A549 treated with CpdA at 1 μM for 4 hours (cell line): ENCODE data around the gene FLYWCH1. TPM values are rescaled to one million over a fixed set of nuclear protein-coding genes. Genes with fewer than 3 reads are reported as not detected.

Experiments used
- total RNA-seq: library from RNA; stranded (reverse); fragments of 200-300 nt; extraction: Qiagen RNA extraction; gene quantifications from 5 replicates; pipeline ENCODE4 v1.2.3, GENCODE V29; 2022; ENCODE audit warnings: low read depth

Gene FLYWCH1, protein sequence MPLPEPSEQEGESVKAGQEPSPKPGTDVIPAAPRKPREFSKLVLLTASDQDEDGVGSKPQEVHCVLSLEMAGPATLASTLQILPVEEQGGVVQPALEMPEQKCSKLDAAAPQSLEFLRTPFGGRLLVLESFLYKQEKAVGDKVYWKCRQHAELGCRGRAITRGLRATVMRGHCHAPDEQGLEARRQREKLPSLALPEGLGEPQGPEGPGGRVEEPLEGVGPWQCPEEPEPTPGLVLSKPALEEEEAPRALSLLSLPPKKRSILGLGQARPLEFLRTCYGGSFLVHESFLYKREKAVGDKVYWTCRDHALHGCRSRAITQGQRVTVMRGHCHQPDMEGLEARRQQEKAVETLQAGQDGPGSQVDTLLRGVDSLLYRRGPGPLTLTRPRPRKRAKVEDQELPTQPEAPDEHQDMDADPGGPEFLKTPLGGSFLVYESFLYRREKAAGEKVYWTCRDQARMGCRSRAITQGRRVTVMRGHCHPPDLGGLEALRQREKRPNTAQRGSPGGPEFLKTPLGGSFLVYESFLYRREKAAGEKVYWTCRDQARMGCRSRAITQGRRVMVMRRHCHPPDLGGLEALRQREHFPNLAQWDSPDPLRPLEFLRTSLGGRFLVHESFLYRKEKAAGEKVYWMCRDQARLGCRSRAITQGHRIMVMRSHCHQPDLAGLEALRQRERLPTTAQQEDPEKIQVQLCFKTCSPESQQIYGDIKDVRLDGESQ
- 18.8 to 30.9 TPM (median 28.1 TPM) in 5 replicates for total RNA-seq

DNA sequence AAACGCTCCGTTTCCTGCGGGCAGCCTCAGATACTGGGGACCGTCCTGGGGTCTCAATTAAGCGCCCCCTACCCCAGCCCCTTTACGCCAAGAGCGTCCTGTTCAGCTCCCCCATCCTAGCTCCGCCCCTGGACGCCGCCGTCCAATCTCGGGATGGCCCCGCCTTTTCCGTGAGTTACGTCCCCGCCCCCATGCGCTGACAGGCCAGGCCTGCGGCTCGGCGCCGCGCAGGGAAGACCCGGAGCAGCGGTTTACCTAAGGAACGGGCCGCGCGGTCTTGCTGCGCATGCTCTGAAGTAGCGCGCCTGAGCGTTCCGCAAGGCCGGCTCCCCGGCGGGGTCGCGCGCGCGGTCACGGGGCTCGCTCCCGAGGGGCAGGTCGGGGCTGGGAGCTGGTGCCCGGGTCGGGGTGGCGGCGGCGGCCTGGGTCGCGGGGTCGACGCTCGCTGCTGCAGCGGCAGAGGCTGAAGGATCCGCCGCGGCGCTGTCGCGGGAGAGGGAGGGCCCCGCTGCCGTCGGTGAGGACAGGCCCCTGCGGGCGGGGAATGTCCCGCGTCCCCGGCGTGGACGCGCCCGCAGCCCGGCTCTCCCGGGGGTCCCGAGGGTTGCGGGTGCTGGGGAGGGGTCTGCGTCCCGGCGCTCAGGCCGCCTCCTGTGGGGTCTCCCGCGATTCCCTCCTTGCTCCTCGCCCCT is at the start of gene FLYWCH1:
TSS of gene FLYWCH1 (plus strand) at position 294 of the 692 bp plus-strand sequence. CDS start 17,755 bp downstream, outside the sequence.

GRCh38 chr16:2882650-2883457 is 28.9 kb upstream of the FLYWCH1 start, which contains the start of gene FLYWCH2:
Gene FLYWCH2 (plus strand): TSS chr16:2883215. CDS start chr16:2896450, 13,235 bp downstream.

GRCh38 chr16:2963723-2964474 is 52.2 kb downstream of the FLYWCH1 start, which contains the start of gene KREMEN2:
Gene KREMEN2 (plus strand): TSS chr16:2964275. CDS start chr16:2964521, 246 bp downstream.

DNA sequence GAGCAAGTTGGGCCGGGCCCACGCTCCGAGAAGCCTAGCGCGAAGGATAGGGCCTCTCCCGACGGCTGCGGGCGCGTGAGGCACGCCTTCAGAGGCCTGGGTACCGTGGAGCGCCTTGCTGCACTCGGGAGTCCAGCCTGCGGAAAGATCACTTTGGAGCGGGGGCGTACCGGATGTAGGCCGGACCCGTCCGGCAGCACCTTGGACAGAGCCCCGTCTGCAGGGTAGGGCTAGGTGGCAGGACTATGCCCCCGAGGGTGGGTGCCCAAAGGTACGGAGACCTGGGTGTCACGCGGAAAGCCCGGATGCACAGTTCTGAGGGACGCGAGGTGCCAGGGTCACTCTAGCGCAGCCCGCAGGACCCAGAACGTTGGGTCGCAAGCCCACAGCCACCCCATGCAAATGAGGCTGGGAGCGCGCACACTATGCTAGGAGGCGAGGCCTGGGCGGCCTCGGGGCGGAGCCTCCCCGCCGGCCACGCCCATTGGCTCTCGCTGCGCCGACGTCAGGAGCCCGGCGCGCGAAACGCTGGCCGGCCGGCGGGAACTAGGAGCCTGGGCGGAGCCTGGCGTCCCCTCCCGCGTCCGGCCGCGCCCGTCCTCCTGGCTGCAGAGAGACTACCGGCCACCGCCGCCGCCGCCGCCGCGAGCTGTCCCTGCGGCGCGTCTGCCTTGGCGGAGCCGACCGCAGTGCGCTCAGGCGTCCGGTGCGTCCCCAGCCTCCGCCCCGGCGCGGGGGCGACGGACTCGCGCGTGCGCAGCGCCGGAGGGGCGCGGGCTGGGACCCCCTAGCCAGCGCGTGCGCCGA is 57.2 kb downstream of the FLYWCH1 start, which contains the start of gene PAQR4:
TSS of gene PAQR4 (plus strand) at position 611 of the 807 bp plus-strand sequence. CDS start 327 bp downstream, outside the sequence.

GRCh38 chr16:2980227-2981176 is 68.8 kb downstream of the FLYWCH1 start, which contains the start of gene PKMYT1:
Gene PKMYT1 (minus strand): TSS chr16:2980446. CDS start chr16:2979657, 789 bp downstream.

Other genes with a start within 250 kb of the FLYWCH1 start
- gene KCTD5, start 229.4 kb upstream of the FLYWCH1 start, total RNA-seq = 37.7 to 45.1 TPM (median 42.1 TPM) in 5 replicates
- gene PRSS27, start 191.7 kb upstream of the FLYWCH1 start, total RNA-seq = 1.0 to 1.6 TPM (median 1.3 TPM) in 5 replicates
- gene SRRM2, start 159.3 kb upstream of the FLYWCH1 start, total RNA-seq = 331 to 447 TPM (median 382 TPM) in 5 replicates
- 414 to 506 TPM (median 472 TPM) in 5 replicates for gene ELOB, start 134.7 kb upstream of the FLYWCH1 start, total RNA-seq
- 0.03 TPM in 1 of 5 replicates, not detected in the others for gene PRSS33, start 124.4 kb upstream of the FLYWCH1 start, total RNA-seq
- gene PRSS41, start 113.5 kb upstream of the FLYWCH1 start, total RNA-seq = not detected in 5 replicates
- 0.11 to 0.19 TPM (median 0.12 TPM) in 3 of 5 replicates, not detected in the others for gene PRSS21, start 94.7 kb upstream of the FLYWCH1 start, total RNA-seq
- 0.55 to 1.0 TPM (median 0.87 TPM) in 5 replicates for gene ZG16B, start 81.6 kb upstream of the FLYWCH1 start, total RNA-seq
- 2.3 to 3.6 TPM (median 2.7 TPM) in 5 replicates for gene PRSS22, start 53.8 kb upstream of the FLYWCH1 start, total RNA-seq
- gene FLYWCH2, start 28.7 kb upstream of the FLYWCH1 start, total RNA-seq = 46.2 to 58.3 TPM (median 52.7 TPM) in 5 replicates
- 1.1 to 2.3 TPM (median 1.9 TPM) in 5 replicates for gene KREMEN2, start 52.3 kb downstream of the FLYWCH1 start, total RNA-seq
- 29.4 to 40.9 TPM (median 37.7 TPM) in 5 replicates for gene PAQR4, start 57.4 kb downstream of the FLYWCH1 start, total RNA-seq
- gene PKMYT1, start 68.5 kb downstream of the FLYWCH1 start, total RNA-seq = 62.4 to 91.1 TPM (median 87.4 TPM) in 5 replicates
- gene CLDN9, start 101.0 kb downstream of the FLYWCH1 start, total RNA-seq = 0.27 to 0.80 TPM (median 0.39 TPM) in 5 replicates
- 0.30 to 0.58 TPM (median 0.32 TPM) in 4 of 5 replicates, not detected in the other for gene CLDN6, start 106.3 kb downstream of the FLYWCH1 start, total RNA-seq
- gene TNFRSF12A, start 108.4 kb downstream of the FLYWCH1 start, total RNA-seq = 446 to 698 TPM (median 646 TPM) in 5 replicates
- 201 to 240 TPM (median 232 TPM) in 5 replicates for gene HCFC1R1, start 112.0 kb downstream of the FLYWCH1 start, total RNA-seq
- gene THOC6, start 112.1 kb downstream of the FLYWCH1 start, total RNA-seq = 27.4 to 38.7 TPM (median 33.2 TPM) in 5 replicates
- not detected in 5 replicates for gene BICDL2, start 125.0 kb downstream of the FLYWCH1 start, total RNA-seq
- 0.67 to 0.97 TPM (median 0.85 TPM) in 5 replicates for gene MMP25, start 134.6 kb downstream of the FLYWCH1 start, total RNA-seq
- gene IL32, start 153.7 kb downstream of the FLYWCH1 start, total RNA-seq = 22.4 to 36.7 TPM (median 28.1 TPM) in 5 replicates
- gene ZSCAN10, start 187.4 kb downstream of the FLYWCH1 start, total RNA-seq = 0.03 TPM in 1 of 5 replicates, not detected in the others
- 11.3 to 15.1 TPM (median 13.2 TPM) in 5 replicates for gene ZNF205, start 200.7 kb downstream of the FLYWCH1 start, total RNA-seq
- gene ZNF213, start 223.1 kb downstream of the FLYWCH1 start, total RNA-seq = 7.9 to 12.9 TPM (median 11.6 TPM) in 5 replicates